Measurements from ENCODE around the gene ZNF142. TPM values are rescaled to one million over a fixed set of nuclear protein-coding genes. Genes with fewer than 3 reads are reported as not detected.
A peak's percentile ranks its signal among the peaks of the same experiment; 100 is the strongest.

ZNF142 gene
- total and polyA plus RNA-seq, 9 of the 15 experiments (the other 6 are each of a cell fraction or from before 2014, with no cell fraction given), result 0.50 to 26.1 (median 4.5) TPM

- no peak overlapping the region for H3K4me3 ChIP-seq
- DNase-seq (ENCODE audit: extremely low read depth in 1 of 4, low spot score in 3 of 4), result no peak
- POLR2A ChIA-PET, result no interaction called here
- no peak overlapping the region for H2AFZ ChIP-seq (ENCODE audit: low read depth, low read length)
- no peak for ATAC-seq
- no peaks in the 10 kb centered on the region for H4K20me1 ChIP-seq (replicated peaks; ENCODE audit: control insufficient read depth, insufficient read depth, low read length)
- H3K9me1 ChIP-seq (ENCODE audit: control insufficient read depth, insufficient read depth, low read length), result no peaks in the 10 kb centered on the region
- BruUV-seq (replicated peaks), result no TSS peak
- H3K9me3 ChIP-seq (replicated peaks; ENCODE audit: control insufficient read depth, insufficient read depth, low read depth, low read length), result no peaks in the 10 kb centered on the region
- no peaks in the 10 kb centered on the region for H3K27me3 ChIP-seq (ENCODE audit: control insufficient read depth in 2 of 2, insufficient read depth in 2 of 2, low read length in 2 of 2)
- no peak overlapping the region for H3K4me2 ChIP-seq (ENCODE audit: insufficient read depth, low read length)
- in situ Hi-C loops (cut with MboI), result no loop called here
- 67% methylated on average over 1 of the region's 3 CpGs for WGBS (ENCODE audit: insufficient coverage, low coverage, missing lambda C conversion rate)
- intact Hi-C loops (cut with micrococcal nuclease), result no loop called here
- H3K79me2 ChIP-seq (ENCODE audit: control insufficient read depth, insufficient read depth, low read length), result no peaks in the 10 kb centered on the region
- H3K4me1 ChIP-seq (replicated peaks in 1 of 2; ENCODE audit: control insufficient read depth in 2 of 2, insufficient read depth in 2 of 2, low read length in 2 of 2), result no peaks in the 10 kb centered on the region
- H3K9ac ChIP-seq (ENCODE audit: insufficient read depth in 1 of 2, low read depth in 2 of 2, low read length in 2 of 2), result no peak overlapping the region
- FAIRE-seq, result no peak
- CTCF ChIA-PET (ENCODE audit: low intra/inter-chr PET ratio), result no interaction called here
- H3K36me3 ChIP-seq (ENCODE audit: control insufficient read depth, insufficient read depth, low read length), result no peaks in the 10 kb centered on the region
- TF ChIP-seq NR2C1 (IDR thresholded peaks at IDR 0.05), result peak; percentile 49
- 0 out of 2 replicates have a peak, but pooled peaks have one; percentile 35 for TF ChIP-seq NR2C1 (tag; IDR thresholded peaks at IDR 0.05)
- TF ChIP-seq, protein P1, sequence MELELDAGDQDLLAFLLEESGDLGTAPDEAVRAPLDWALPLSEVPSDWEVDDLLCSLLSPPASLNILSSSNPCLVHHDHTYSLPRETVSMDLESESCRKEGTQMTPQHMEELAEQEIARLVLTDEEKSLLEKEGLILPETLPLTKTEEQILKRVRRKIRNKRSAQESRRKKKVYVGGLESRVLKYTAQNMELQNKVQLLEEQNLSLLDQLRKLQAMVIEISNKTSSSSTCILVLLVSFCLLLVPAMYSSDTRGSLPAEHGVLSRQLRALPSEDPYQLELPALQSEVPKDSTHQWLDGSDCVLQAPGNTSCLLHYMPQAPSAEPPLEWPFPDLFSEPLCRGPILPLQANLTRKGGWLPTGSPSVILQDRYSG (tag; conservative IDR thresholded peaks at IDR 0.05; ENCODE audit: low read depth), result no peak
- no peak overlapping the region for H3K27ac ChIP-seq (ENCODE audit: extremely low read depth, low read depth, low read length)
Observed at GRCh38 chr2:218694405-218695145, 35.2 kb upstream of the ZNF142 start.

DNA sequence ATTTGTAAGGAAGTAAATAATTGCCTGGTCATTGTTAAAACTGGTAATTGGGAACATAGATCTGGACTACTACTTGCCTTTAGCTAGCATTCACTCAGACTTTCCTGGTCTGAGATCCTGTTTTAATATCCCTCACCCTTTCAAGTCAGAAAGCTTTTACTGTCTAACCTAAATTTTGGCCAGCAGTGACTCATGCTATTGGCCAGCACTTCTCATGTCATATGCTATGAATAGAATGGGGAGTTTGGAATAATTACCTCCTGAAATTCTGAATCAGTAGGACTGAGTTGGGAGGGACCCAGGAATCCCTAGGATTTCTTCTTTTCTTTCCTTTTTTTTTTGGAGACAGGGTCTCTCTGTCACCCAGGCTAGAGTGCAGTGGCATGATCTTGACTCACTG lies 31.8 kb upstream of the ZNF142 start:
- ATAC-seq (no peak), DNase-seq (ENCODE audit: extremely low read depth in 1 of 4, low spot score in 3 of 4) (no peak), FAIRE-seq (no peak)
- Histone ChIP-seq H3K9ac (ENCODE audit: insufficient read depth in 1 of 2, low read depth in 2 of 2, low read length in 2 of 2) (no peak overlapping the region), H3K36me3 (ENCODE audit: control insufficient read depth, insufficient read depth, low read length) (no peaks in the 10 kb centered on the region), H3K4me3 (no peak overlapping the region), H3K9me3 (replicated peaks; ENCODE audit: control insufficient read depth, insufficient read depth, low read depth, low read length) (no peaks in the 10 kb centered on the region), H2AFZ (ENCODE audit: low read depth, low read length) (no peak overlapping the region), H3K4me2 (ENCODE audit: insufficient read depth, low read length) (no peak overlapping the region), H3K9me1 (ENCODE audit: control insufficient read depth, insufficient read depth, low read length) (no peaks in the 10 kb centered on the region), H3K27me3 (ENCODE audit: control insufficient read depth in 2 of 2, insufficient read depth in 2 of 2, low read length in 2 of 2) (no peaks in the 10 kb centered on the region), H3K4me1 (replicated peaks in 1 of 2; ENCODE audit: control insufficient read depth in 2 of 2, insufficient read depth in 2 of 2, low read length in 2 of 2) (0 out of 5 replicates have a peak, but pooled peaks cover 0 to 2% of the 10 kb centered on the region in 2 experiments), H4K20me1 (replicated peaks; ENCODE audit: control insufficient read depth, insufficient read depth, low read length) (no peaks in the 10 kb centered on the region), H3K79me2 (ENCODE audit: control insufficient read depth, insufficient read depth, low read length) (no peaks in the 10 kb centered on the region), H3K27ac (ENCODE audit: extremely low read depth, low read depth, low read length) (no peak overlapping the region)
- ChIA-PET CTCF (ENCODE audit: low intra/inter-chr PET ratio) (no interaction called here), POLR2A (interaction anchor here (0.6 kb wide), 1 partner anchor 593 kb away, joined by 3 read pairs; no protein-coding TSS in a partner anchor)
- in situ Hi-C loops (cut with MboI), result no loop called here
- BruUV-seq (replicated peaks), result no TSS peak
- intact Hi-C loops (cut with micrococcal nuclease), result no loop called here
- TF ChIP-seq POU5F1 (IDR thresholded peaks at IDR 0.05; ENCODE audit: borderline replicate concordance, low read depth, low read length, partially characterized antibody), result no peak

Data from K562 (cell line).